ENCODE results near the gene TBC1D3.
"Not testable (repeated sequence)": the region's sequence is repeated elsewhere in the genome, so short reads cannot be mapped to it uniquely, and the experiment has no call there.

Gene TBC1D3

GRCh38 chr17:38192455-38192854, at the start of gene TBC1D3:
TSS of gene TBC1D3 (minus strand) at chr17:38192555. CDS start at chr17:38191029, 1,526 bp downstream.
- DNase-seq, result not testable (repeated sequence)

GRCh38 chr17:38232790-38233189, 40.4 kb upstream of the TBC1D3 start:
- not testable (repeated sequence) for DNase-seq

GRCh38 chr17:38225844-38226495, 33.6 kb upstream of the TBC1D3 start:
- not testable (repeated sequence) for DNase-seq

- not testable (repeated sequence) for DNase-seq
Observed at GRCh38 chr17:38220867-38221266, 28.5 kb upstream of the TBC1D3 start.

GRCh38 chr17:38200271-38200670, 7.9 kb upstream of the TBC1D3 start:
- DNase-seq, result not testable (repeated sequence)

GRCh38 chr17:38134860-38135259, 57.5 kb downstream of the TBC1D3 start:
- DNase-seq, result not testable (repeated sequence)

Data from amniotic stem cell (primary cell).